SK-N-SH (cell line): ENCODE data around the gene BRDT.

ENCODE experiments used
- POLR2AphosphoS5 ChIP-seq: IDR thresholded peaks from 2 replicates; pipeline ENCODE4 v1.6.1; 2012; ENCODE audit warnings: low read depth, low read length
- TF ChIP-seq, protein P1 (sequence below): fragments of 200-600 bp; sonication (generic); IDR thresholded peaks from 2 replicates; pipeline ENCODE4 v1.6.1; 2017; ENCODE audit warnings: antibody characterized with exemption, mild to moderate bottlenecking, moderate library complexity

- TF ChIP-seq, protein P1, sequence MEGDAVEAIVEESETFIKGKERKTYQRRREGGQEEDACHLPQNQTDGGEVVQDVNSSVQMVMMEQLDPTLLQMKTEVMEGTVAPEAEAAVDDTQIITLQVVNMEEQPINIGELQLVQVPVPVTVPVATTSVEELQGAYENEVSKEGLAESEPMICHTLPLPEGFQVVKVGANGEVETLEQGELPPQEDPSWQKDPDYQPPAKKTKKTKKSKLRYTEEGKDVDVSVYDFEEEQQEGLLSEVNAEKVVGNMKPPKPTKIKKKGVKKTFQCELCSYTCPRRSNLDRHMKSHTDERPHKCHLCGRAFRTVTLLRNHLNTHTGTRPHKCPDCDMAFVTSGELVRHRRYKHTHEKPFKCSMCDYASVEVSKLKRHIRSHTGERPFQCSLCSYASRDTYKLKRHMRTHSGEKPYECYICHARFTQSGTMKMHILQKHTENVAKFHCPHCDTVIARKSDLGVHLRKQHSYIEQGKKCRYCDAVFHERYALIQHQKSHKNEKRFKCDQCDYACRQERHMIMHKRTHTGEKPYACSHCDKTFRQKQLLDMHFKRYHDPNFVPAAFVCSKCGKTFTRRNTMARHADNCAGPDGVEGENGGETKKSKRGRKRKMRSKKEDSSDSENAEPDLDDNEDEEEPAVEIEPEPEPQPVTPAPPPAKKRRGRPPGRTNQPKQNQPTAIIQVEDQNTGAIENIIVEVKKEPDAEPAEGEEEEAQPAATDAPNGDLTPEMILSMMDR: no peak
- TF ChIP-seq POLR2AphosphoS5: no peak
Measured at GRCh38 chr1:91913018-91913417, 36.2 kb upstream of the BRDT start.
